Measurements from ENCODE around the gene MRPL46.
"Not testable (repeated sequence)": the region's sequence is repeated elsewhere in the genome, so short reads cannot be mapped to it uniquely, and the experiment has no call there.

MRPL46 gene

DNA sequence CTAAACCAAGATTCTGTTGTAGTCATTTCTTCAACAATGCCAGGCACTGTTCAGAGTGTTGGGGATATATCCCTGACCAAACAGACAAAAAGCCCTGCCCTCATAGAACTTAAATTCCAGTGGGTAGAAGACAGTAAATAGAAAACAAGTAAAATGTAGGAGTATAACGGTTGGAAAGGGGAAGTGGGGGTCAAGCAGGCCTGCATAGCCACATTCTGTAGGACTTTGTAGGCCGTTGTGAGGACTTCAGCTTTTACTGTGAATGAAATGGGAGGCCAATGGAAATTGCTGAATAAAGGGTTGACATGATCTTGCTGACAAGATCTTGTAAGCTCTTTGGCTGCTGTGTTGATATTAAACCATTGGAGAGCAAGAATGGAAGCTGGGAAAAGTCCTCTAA, 2.1 kb upstream of the MRPL46 start:
- DNase-seq (ENCODE audit: low read depth, low spot score): no peak
- H3K9ac ChIP-seq (ENCODE audit: insufficient read length, low read depth): no peak overlapping the region
- no peaks in the 10 kb centered on the region for H3K9me3 ChIP-seq (ENCODE audit: insufficient read depth, low read length)
- H3K27me3 ChIP-seq (ENCODE audit: insufficient read depth, insufficient read length): no peaks in the 10 kb centered on the region
- TF ChIP-seq YY1 (IDR thresholded peaks at IDR 0.05; ENCODE audit: insufficient read depth, insufficient read length): no peak
- no peak for TF ChIP-seq SUZ12 (IDR thresholded peaks at IDR 0.05; ENCODE audit: extremely low read depth, insufficient read depth, insufficient read length)
- TF ChIP-seq ZNF274 (IDR thresholded peaks at IDR 0.05; ENCODE audit: low read depth, low read length): no peak
- H3K36me3 ChIP-seq (ENCODE audit: insufficient read depth, insufficient read length, low read length): peaks cover 64% of the 10 kb centered on the region
- H3K4me1 ChIP-seq (ENCODE audit: insufficient read depth, insufficient read length): no peaks in the 10 kb centered on the region
- no peak overlapping the region for H3K4me3 ChIP-seq (ENCODE audit: insufficient read length, low read depth)

DNA sequence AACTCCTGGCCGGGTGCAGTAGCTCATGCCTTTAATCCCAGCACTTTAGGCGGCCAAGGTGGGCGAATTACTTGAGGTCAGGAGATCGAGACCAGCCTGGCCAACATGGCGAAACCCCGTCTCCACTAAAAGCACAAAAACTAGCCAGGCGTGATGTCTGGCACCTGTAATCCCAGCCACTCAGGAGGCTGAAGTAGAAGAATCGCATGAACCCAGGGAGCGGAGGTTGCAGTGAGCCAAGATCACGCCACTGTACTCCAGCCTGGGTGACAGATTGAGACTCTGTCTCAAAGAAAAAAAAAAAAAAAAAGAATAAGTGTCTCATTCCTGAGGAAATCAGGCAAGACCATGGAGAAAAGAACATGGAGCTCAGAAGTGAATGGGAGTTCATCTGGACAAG, 1.5 kb upstream of the MRPL46 start:
- not testable (repeated sequence) for H3K4me1 ChIP-seq (ENCODE audit: insufficient read depth, insufficient read length); H3K9me3 ChIP-seq (ENCODE audit: insufficient read depth, low read length); H3K27me3 ChIP-seq (ENCODE audit: insufficient read depth, insufficient read length); DNase-seq (ENCODE audit: low read depth, low spot score); H3K4me3 ChIP-seq (ENCODE audit: insufficient read length, low read depth)
- peak overlapping the region; percentile 98 for H3K9ac ChIP-seq (ENCODE audit: insufficient read length, low read depth)
- peaks cover 69% of the 10 kb centered on the region for H3K36me3 ChIP-seq (ENCODE audit: insufficient read depth, insufficient read length, low read length)

DNA sequence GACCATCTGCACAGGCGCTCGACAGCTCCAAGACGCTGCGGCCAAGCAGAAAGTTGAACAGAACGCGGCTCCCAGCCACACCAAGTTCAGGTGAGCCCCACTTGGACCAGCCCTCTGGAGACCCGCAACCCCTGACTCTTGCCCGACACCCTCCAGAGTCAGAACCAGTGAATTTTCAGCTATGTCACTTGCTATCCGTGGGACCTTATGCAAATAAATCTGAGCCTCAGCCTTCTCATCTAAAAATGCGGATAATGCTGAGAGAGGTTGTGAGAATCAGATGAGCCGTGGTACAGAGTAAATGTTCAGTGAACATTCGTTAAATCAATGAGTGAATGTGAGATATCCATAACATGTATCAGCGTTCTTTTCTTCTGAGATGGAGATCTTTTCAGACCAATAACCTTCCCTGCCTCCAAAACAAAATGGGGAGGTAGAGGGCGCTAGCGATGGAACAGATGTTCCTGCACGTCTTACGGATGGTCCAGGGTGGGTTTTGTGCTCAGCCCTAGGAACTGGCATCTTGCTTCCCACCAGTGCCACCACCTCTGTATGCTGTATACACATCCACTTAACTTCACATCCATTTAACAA, 844 bp upstream of the MRPL46 start:
- Histone ChIP-seq H3K27me3 (ENCODE audit: insufficient read depth, insufficient read length) (no peaks in the 10 kb centered on the region), H3K4me1 (ENCODE audit: insufficient read depth, insufficient read length) (no peaks in the 10 kb centered on the region), H3K4me3 (ENCODE audit: insufficient read length, low read depth) (peak overlapping the region; percentile 98), H3K36me3 (ENCODE audit: insufficient read depth, insufficient read length, low read length) (peaks cover 69% of the 10 kb centered on the region), H3K9ac (ENCODE audit: insufficient read length, low read depth) (peak overlapping the region; percentile 98), H3K9me3 (ENCODE audit: insufficient read depth, low read length) (no peaks in the 10 kb centered on the region)
- TF ChIP-seq ZNF274 (IDR thresholded peaks at IDR 0.05; ENCODE audit: low read depth, low read length) (no peak), YY1 (IDR thresholded peaks at IDR 0.05; ENCODE audit: insufficient read depth, insufficient read length) (no peak), SUZ12 (IDR thresholded peaks at IDR 0.05; ENCODE audit: extremely low read depth, insufficient read depth, insufficient read length) (no peak)
- DNase-seq (ENCODE audit: low read depth, low spot score): no peak

DNA sequence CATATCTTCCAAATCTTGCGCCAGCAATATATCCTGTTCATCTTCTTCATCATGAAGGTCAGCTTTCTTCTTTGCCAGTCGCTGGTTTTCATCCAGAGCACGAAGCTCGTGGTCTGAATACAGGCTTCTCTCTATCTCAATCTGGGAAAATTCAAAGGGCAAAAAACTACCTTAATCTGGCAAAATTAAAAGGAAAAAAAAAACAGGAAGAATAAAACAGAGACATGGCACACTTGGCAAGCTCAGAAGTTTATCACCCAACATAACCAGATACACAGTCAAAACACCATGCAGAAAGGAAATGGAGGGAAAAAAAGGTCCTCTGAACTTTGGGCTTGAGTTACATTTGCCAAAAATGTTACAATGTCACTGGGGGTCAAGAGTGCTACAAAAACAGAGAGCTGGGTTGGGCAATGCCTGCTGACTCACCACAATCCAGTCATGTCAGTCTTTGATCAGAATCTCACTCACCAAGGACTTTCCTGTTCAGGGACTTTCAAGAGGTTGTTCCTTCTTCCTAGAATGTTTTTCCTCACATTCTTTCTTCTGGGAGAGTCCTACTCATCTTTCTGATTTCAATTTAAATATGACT, 1.5 kb downstream of the MRPL46 start:
- DNase-seq (ENCODE audit: low read depth, low spot score): no peak
- peak overlapping the region; percentile 98 for H3K4me3 ChIP-seq (ENCODE audit: insufficient read length, low read depth)
- H3K27me3 ChIP-seq (ENCODE audit: insufficient read depth, insufficient read length): no peaks in the 10 kb centered on the region
- no peak overlapping the region for H3K9ac ChIP-seq (ENCODE audit: insufficient read length, low read depth)
- no peaks in the 10 kb centered on the region for H3K4me1 ChIP-seq (ENCODE audit: insufficient read depth, insufficient read length)
- no peaks in the 10 kb centered on the region for H3K9me3 ChIP-seq (ENCODE audit: insufficient read depth, low read length)
- peaks cover 69% of the 10 kb centered on the region for H3K36me3 ChIP-seq (ENCODE audit: insufficient read depth, insufficient read length, low read length)
- TF ChIP-seq YY1 (IDR thresholded peaks at IDR 0.05; ENCODE audit: insufficient read depth, insufficient read length): no peak
- no peak for TF ChIP-seq ZNF274 (IDR thresholded peaks at IDR 0.05; ENCODE audit: low read depth, low read length)
- TF ChIP-seq SUZ12 (IDR thresholded peaks at IDR 0.05; ENCODE audit: extremely low read depth, insufficient read depth, insufficient read length): no peak

DNA sequence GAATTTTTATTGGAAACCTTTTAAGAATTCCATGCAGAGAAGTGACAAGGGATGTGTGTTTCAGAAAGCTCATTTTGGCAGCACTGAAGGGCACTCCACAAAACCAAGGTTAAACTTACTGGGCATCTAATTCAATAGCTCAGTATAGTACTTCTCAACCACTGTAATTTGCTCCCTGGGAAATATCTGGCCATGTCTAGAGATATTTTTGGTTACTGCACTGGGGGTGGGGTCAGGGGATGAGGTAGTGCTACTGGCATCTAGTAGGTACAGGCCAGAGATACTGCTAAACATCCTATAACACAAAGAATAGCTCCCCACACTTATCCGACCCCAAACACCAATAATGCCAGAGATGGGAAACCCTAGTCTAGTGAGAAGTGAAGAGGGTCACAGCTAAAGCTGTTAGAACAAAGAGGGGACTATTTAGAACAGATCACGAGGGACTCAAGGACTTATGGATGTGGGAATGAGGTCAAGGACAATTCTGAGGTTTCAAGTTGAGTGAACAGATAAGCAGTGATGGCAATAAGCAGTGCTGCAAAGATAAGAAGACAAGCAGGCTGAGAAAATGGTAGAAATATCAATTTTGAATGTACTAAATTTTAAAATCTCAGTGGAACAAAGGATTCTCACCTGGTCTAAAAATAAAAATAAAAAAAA, 3.2 kb downstream of the MRPL46 start:
- TF ChIP-seq YY1 (IDR thresholded peaks at IDR 0.05; ENCODE audit: insufficient read depth, insufficient read length) (no peak), SUZ12 (IDR thresholded peaks at IDR 0.05; ENCODE audit: extremely low read depth, insufficient read depth, insufficient read length) (no peak), ZNF274 (IDR thresholded peaks at IDR 0.05; ENCODE audit: low read depth, low read length) (no peak)
- no peak for DNase-seq (ENCODE audit: low read depth, low spot score)
- H3K4me3 ChIP-seq (ENCODE audit: insufficient read length, low read depth): no peak overlapping the region
- no peaks in the 10 kb centered on the region for H3K9me3 ChIP-seq (ENCODE audit: insufficient read depth, low read length)
- no peaks in the 10 kb centered on the region for H3K27me3 ChIP-seq (ENCODE audit: insufficient read depth, insufficient read length)
- H3K4me1 ChIP-seq (ENCODE audit: insufficient read depth, insufficient read length): no peaks in the 10 kb centered on the region
- peaks cover 71% of the 10 kb centered on the region for H3K36me3 ChIP-seq (ENCODE audit: insufficient read depth, insufficient read length, low read length)
- H3K9ac ChIP-seq (ENCODE audit: insufficient read length, low read depth): no peak overlapping the region

DNA sequence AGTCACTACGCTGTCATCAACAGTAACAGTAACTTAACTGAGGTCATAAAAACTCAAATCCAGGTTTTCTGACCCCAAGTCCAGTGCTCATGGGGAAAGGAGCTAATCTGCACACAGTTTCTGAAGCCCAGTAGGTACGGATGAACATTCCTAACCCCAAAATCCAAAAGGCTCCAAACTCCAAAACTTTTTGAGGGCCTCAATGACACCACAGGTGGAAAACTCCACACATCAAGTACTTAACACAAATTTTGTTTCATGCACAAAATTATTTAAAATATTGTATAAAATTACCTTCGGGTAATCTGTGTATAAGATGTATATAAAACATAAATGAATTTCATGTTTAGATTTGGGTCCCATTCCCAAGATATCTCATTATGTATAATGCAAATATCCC, 10.5 kb downstream of the MRPL46 start:
- Histone ChIP-seq H3K36me3 (ENCODE audit: insufficient read depth, insufficient read length, low read length) (peaks cover 57% of the 10 kb centered on the region), H3K27me3 (ENCODE audit: insufficient read depth, insufficient read length) (no peaks in the 10 kb centered on the region), H3K9ac (ENCODE audit: insufficient read length, low read depth) (no peak overlapping the region), H3K9me3 (ENCODE audit: insufficient read depth, low read length) (no peaks in the 10 kb centered on the region), H3K4me1 (ENCODE audit: insufficient read depth, insufficient read length) (no peaks in the 10 kb centered on the region), H3K4me3 (ENCODE audit: insufficient read length, low read depth) (no peak overlapping the region)
- DNase-seq (ENCODE audit: low read depth, low spot score): no peak
- no peak for TF ChIP-seq SUZ12 (IDR thresholded peaks at IDR 0.05; ENCODE audit: extremely low read depth, insufficient read depth, insufficient read length)

DNA sequence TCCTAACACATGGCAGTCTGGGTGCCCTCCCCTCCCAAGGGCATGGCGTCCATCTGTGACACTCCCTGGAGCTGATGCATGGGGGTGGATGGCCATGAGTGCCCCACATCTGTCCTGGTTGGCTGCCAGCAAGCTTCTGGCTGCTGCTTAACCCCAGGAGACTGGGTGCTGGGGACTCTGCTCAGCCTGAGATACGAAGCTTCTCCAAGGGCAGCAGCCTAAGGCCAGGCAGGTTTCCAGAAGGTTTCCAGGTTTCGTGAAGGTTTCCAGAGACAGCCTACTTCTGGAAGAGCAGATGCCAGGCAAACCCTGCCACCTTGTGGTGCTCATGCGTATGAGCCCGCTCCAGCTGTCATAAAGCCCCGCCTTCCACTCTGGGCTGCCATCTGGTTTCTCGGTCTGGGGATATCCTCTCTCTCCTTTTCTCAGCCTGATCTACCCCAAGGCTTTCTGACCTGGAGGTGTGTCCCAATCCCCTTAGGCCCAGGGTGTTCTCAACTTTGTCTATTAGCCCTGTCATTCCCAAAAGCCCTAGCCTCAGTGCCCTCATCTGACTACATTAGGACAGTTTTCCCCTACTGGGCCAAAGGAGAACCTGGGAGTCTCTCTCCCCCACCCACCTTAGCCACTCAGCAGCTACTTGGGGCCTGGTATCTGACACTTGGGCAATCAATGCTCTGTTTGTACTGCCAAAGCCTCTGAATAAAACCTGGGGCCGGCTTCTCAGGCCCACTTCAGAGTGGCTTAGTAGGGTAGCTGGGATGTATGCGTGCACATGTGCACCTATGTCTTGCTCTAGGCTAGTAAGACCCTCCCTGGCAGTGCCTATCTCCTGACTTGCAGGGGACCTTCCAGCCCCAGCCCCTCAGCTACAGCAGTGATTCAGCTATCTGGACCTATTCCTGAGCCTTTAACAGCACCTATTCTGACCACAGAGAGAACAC, 12.0 kb downstream of the MRPL46 start:
- peaks cover 41% of the 10 kb centered on the region for H3K36me3 ChIP-seq (ENCODE audit: insufficient read depth, insufficient read length, low read length)
- H3K9me3 ChIP-seq (ENCODE audit: insufficient read depth, low read length): no peaks in the 10 kb centered on the region
- no peak overlapping the region for H3K9ac ChIP-seq (ENCODE audit: insufficient read length, low read depth)
- H3K4me3 ChIP-seq (ENCODE audit: insufficient read length, low read depth): no peak overlapping the region
- TF ChIP-seq ZNF274 (IDR thresholded peaks at IDR 0.05; ENCODE audit: low read depth, low read length) (no peak), SUZ12 (IDR thresholded peaks at IDR 0.05; ENCODE audit: extremely low read depth, insufficient read depth, insufficient read length) (no peak), YY1 (IDR thresholded peaks at IDR 0.05; ENCODE audit: insufficient read depth, insufficient read length) (no peak)
- H3K4me1 ChIP-seq (ENCODE audit: insufficient read depth, insufficient read length): no peaks in the 10 kb centered on the region
- peak; percentile 72 for DNase-seq (ENCODE audit: low read depth, low spot score)
- no peaks in the 10 kb centered on the region for H3K27me3 ChIP-seq (ENCODE audit: insufficient read depth, insufficient read length)

Measured in NT2/D1 (cell line).